ENCODE data around the gene RETREG1. TPM values are rescaled to one million over a fixed set of nuclear protein-coding genes. Genes with fewer than 3 reads are reported as not detected.

Gene RETREG1
- total and polyA plus RNA-seq, 2 donors (not counting 3 experiments of a cell fraction or from before 2014, with no cell fraction given), result 0.46 TPM; not detected in 1

- DNase-seq (ENCODE audit: low read depth, low spot score) (no peak), FAIRE-seq (no peak)
- TF ChIP-seq CTCF (IDR thresholded peaks at IDR 0.05; ENCODE audit: extremely low read depth in 1 of 2, insufficient read depth in 1 of 2, low read depth in 1 of 2, low read length in 2 of 2) (peak; percentile 32 to 51), FOS (IDR thresholded peaks at IDR 0.05; ENCODE audit: borderline replicate concordance, insufficient read depth, low read length) (no peak)
- ChIA-PET CTCF (interaction anchor here (0.8 to 2.6 kb wide), 9 partner anchors 10 to 106 kb away, joined by 3 to 14 read pairs (median 3); no protein-coding TSS in a partner anchor), POLR2A (no interaction called here)
- intact Hi-C loops (cut with micrococcal nuclease), result no loop called here
- Histone ChIP-seq H3K27me3 (ENCODE audit: control insufficient read depth in 2 of 2, insufficient read depth in 2 of 2, low read length in 2 of 2) (peaks cover 0 to 4% of the 10 kb centered on the region in 2 experiments), H3K4me1 (ENCODE audit: control insufficient read depth, extremely low read depth, insufficient read depth, low read length) (no peaks in the 10 kb centered on the region), H3K4me3 (replicated peaks in 1 of 3; ENCODE audit: insufficient read depth in 1 of 3, low read depth in 1 of 3, low read length in 3 of 3) (no peak overlapping the region), H3K9me1 (replicated peaks; ENCODE audit: control insufficient read depth, extremely low read depth, insufficient read depth, low read length) (no peaks in the 10 kb centered on the region), H3K9ac (replicated peaks; ENCODE audit: extremely low read depth, insufficient read depth, low read length) (no peak overlapping the region), H3K36me3 (ENCODE audit: control insufficient read depth in 2 of 2, extremely low read depth in 1 of 2, insufficient read depth in 2 of 2, low read length in 2 of 2) (no peaks in the 10 kb centered on the region), H3K27ac (ENCODE audit: insufficient read depth, low read depth, low read length) (no peak overlapping the region), H4K20me1 (replicated peaks; ENCODE audit: control insufficient read depth, extremely low read depth, insufficient read depth, low read length) (no peaks in the 10 kb centered on the region), H2AFZ (ENCODE audit: low read depth, low read length) (no peak overlapping the region), H3K79me2 (ENCODE audit: control insufficient read depth, insufficient read depth, low read length) (no peaks in the 10 kb centered on the region), H3K4me2 (ENCODE audit: insufficient read depth, low read length) (no peak overlapping the region), H3K9me3 (replicated peaks; ENCODE audit: control insufficient read depth, insufficient read depth, low read length) (no peaks in the 10 kb centered on the region)
- no TSS peak for BruUV-seq (replicated peaks)
- dilution Hi-C loops (cut with MboI; ENCODE audit: extremely low pct_ligation_motif_present, low sequenced_read_pairs), result no loop called here
These were observed 31.6 kb downstream of the RETREG1 start for GRCh38 chr5:16585041-16585667.

- DNase-seq (ENCODE audit: low read depth, low spot score), result no peak
- FAIRE-seq, result no peak
- no peaks in the 10 kb centered on the region for H3K4me1 ChIP-seq (ENCODE audit: control insufficient read depth, extremely low read depth, insufficient read depth, low read length)
- H3K9ac ChIP-seq (replicated peaks; ENCODE audit: extremely low read depth, insufficient read depth, low read length), result no peak overlapping the region
- no peaks in the 10 kb centered on the region for H3K79me2 ChIP-seq (ENCODE audit: control insufficient read depth, insufficient read depth, low read length)
- no peak overlapping the region for H3K27ac ChIP-seq (ENCODE audit: insufficient read depth, low read depth, low read length)
- TF ChIP-seq JUN (IDR thresholded peaks at IDR 0.05; ENCODE audit: borderline replicate concordance, insufficient read depth, insufficient read length, low read depth) (no peak), MAX (IDR thresholded peaks at IDR 0.05; ENCODE audit: insufficient read depth, insufficient read length) (no peak), CTCF (IDR thresholded peaks at IDR 0.05; ENCODE audit: extremely low read depth in 1 of 2, insufficient read depth in 1 of 2, low read depth in 1 of 2, low read length in 2 of 2) (no peak), POLR2AphosphoS5 (IDR thresholded peaks at IDR 0.05; ENCODE audit: insufficient read depth, low read depth, low read length) (no peak), POLR2A (IDR thresholded peaks at IDR 0.05; ENCODE audit: low read depth, low read length) (no peak), MYC (IDR thresholded peaks at IDR 0.05; ENCODE audit: low read depth, low read length) (no peak), GATA2 (IDR thresholded peaks at IDR 0.05; ENCODE audit: insufficient read depth, insufficient read length, low read depth, low read length) (no peak), EZH2 (IDR thresholded peaks at IDR 0.05; ENCODE audit: borderline replicate concordance, low read depth, low read length, severe bottlenecking) (no peak), FOS (IDR thresholded peaks at IDR 0.05; ENCODE audit: borderline replicate concordance, insufficient read depth, low read length) (no peak)
- H3K9me1 ChIP-seq (replicated peaks; ENCODE audit: control insufficient read depth, extremely low read depth, insufficient read depth, low read length), result no peaks in the 10 kb centered on the region
- H3K27me3 ChIP-seq (ENCODE audit: control insufficient read depth in 2 of 2, insufficient read depth in 2 of 2, low read length in 2 of 2), result peaks cover 0 to 4% of the 10 kb centered on the region in 2 experiments
- intact Hi-C loops (cut with micrococcal nuclease), result no loop called here
- H3K36me3 ChIP-seq (ENCODE audit: control insufficient read depth in 2 of 2, extremely low read depth in 1 of 2, insufficient read depth in 2 of 2, low read length in 2 of 2), result no peaks in the 10 kb centered on the region
- no peak overlapping the region for H3K4me3 ChIP-seq (replicated peaks in 1 of 3; ENCODE audit: insufficient read depth in 1 of 3, low read depth in 1 of 3, low read length in 3 of 3)
- no peaks in the 10 kb centered on the region for H3K9me3 ChIP-seq (replicated peaks; ENCODE audit: control insufficient read depth, insufficient read depth, low read length)
- POLR2A ChIA-PET, result no interaction called here
- CTCF ChIA-PET, result interaction anchor here (1.1 kb wide), 1 partner anchor 32 kb away, joined by 4 read pairs; no protein-coding TSS in a partner anchor
- H3K4me2 ChIP-seq (ENCODE audit: insufficient read depth, low read length), result no peak overlapping the region
- no peak overlapping the region for H2AFZ ChIP-seq (ENCODE audit: low read depth, low read length)
- dilution Hi-C loops (cut with MboI; ENCODE audit: extremely low pct_ligation_motif_present, low sequenced_read_pairs), result no loop called here
- H4K20me1 ChIP-seq (replicated peaks; ENCODE audit: control insufficient read depth, extremely low read depth, insufficient read depth, low read length), result no peaks in the 10 kb centered on the region
- BruUV-seq (replicated peaks), result no TSS peak
These were observed 34.7 kb downstream of the RETREG1 start for GRCh38 chr5:16582081-16582480.
